Measurements from ENCODE around the gene REEP3.
A peak's percentile ranks its signal among the peaks of the same experiment; 100 is the strongest.
"Not testable (repeated sequence)": the region's sequence is repeated elsewhere in the genome, so short reads cannot be mapped to it uniquely, and the experiment has no call there.

REEP3 gene, protein sequence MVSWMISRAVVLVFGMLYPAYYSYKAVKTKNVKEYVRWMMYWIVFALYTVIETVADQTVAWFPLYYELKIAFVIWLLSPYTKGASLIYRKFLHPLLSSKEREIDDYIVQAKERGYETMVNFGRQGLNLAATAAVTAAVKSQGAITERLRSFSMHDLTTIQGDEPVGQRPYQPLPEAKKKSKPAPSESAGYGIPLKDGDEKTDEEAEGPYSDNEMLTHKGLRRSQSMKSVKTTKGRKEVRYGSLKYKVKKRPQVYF

DNA sequence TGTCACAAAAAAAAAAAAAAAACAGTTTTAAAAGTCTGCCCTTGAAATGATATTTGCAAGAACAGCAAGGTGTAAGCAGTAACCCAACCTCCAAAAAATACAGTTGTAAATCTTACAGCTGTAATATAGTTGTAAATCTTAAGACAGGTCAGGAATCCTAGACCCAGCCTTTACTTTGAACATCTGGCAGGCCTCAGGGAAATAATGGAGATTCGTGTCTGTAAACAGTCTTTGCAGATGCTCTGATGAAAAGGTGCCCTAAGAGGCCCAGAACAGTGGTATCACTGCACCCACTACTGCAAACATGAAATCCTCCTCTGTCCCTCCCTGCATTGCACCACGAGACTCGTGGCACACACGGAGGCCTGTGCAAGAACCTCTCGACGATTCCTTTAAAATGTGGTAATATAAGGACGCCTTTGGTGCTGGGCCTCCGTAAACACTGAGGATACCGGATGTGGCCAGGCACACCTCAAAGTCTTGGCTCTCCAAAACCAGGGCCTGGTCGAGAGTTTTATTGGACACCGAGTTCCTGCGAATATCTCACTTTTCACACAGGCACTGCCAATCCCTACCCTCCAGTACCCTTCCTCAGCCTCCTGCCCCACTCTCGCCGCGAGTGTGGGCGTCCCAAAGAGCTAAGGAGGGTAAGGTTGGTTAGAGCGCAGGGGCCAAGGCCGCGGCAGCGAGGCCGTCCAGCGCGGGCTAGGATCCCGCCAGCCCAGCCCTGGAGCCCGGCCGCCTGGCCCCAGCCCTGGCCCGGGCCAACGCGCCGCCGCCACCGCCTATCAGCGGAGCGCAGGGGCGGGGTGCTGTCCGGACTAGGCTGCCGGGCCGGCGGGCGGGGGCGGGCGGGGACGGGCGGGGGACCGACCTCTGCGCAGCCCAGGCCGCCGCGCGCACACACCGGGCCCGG, at the start of gene REEP3:
TSS of gene REEP3 (plus strand) at position 902 of the 916 bp plus-strand sequence. CDS start 145 bp downstream, outside the sequence.
- DNase-seq (ENCODE audit: low spot score), result peak; percentile 79

DNA sequence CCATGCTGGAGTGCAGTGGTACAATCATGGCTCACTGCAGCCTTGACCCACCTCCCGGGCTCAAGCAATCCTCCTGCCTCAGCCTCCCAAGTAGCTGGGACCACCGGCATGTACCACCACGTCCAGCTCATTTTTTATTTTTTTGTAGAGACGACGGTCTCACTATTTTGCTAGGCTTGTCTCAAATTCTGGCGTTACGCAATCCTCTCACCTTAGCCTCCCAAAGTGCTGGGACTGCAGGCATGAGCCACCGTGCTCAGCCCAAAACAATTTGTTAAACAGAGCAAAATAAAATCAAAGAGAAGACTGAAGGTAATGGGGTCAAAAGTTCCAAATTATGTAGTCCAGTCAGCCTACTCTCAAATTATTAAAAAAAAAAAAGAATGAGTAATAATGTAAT, 46.7 kb upstream of the REEP3 start:
- no peak for DNase-seq (ENCODE audit: low spot score)

DNA sequence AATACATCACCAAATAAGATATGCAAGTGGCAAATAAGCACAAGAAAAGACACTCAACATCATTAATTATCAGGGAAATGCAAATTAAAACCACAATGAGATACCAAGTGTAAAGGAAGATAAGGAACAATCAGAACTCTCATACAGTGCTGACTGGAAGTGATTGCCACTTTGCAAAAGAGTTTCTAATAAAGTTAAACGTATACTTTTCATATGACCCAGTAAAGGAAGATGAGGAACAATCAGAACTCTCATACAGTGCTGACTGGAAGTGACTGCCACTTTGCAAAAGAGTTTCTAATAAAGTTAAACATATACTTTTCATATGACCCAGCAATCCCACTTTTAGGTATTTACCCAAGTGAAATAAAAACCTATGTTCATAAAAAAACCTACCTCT, 43.3 kb upstream of the REEP3 start:
- DNase-seq (ENCODE audit: low spot score), result no peak

DNA sequence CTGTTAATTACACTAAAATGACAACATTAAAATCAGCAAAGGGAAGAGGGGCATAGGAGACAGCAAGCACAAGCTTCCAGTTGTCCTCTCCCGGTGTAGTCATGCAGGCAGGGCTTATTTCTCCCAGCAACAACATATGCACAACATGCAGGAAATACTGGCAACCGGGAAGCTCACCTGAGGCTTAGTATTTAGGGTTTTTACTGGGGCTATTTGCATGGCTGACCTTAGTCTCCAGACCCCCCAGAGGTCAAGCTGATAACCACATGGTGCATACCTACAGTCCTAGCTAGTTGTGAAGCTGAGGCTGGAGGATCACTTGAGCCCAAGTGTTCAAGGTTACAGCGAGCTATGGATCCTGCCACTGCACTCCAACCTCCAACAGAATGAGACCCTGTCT, 42.6 kb upstream of the REEP3 start:
- no peak for DNase-seq (ENCODE audit: low spot score)

DNA sequence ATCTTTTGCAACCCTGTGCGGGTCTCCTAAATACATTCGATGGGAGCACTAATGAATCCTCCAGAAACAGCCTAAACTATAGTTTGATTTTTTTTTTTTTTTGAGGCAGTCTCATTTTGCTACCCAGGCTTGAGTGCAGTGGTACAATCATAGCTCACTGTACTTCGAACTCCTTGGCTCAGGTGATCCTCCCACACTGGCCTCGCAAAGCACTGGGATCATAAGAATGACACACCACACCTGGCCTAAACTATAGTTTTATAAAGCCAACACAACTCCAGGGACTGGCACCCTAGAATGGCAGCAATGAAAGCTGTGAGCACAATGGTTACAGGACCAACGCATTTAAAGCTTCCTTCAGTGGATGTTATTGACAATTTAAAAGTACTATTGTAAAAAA, 41.0 kb upstream of the REEP3 start:
- no peak for DNase-seq (ENCODE audit: low spot score)

DNA sequence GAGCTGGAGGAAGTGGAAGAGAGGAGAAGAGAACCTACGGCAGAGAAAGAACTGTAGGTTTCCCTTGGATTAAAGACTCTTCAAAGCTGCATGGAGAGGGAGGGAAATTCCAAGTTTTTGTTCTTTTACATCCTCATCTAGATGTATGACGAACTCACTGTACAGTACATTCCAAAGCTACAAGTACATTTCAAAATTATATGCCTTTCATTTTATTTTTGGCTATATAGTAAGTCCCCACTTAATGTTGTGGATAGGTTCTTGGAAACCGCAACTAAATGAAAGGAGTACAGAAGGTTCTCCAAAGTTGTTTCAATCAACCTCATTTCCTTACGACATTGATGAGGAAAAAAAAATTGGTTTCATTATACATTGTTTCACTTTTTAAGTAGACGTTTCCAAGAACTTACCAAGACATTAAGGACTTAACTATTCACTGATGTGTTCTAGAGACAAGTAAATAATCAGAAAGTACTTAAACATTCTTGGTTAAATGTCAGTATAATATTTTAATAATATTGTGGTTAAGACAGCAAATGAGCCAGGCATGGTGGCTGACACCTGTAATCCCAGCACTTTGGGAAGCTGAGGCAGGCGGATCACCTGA, 39.3 kb upstream of the REEP3 start:
- DNase-seq (ENCODE audit: low spot score), result no peak

DNA sequence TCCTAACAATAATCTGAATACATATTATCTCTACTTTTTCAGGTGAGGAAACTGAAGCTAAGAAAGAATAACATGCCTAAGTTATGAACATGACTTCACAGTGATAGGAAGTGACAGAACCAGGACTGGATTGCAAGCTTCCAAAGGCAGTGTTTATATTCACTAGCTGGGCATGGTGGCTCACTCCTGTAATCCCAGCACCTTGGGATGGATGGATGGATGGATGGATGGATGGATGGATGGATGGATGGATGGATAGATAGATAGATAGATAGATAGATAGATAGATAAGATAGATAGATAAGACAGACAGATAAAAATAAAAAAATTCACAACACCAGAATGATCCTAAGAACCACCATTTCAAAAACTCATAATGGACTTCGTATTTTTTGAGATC, 37.2 kb upstream of the REEP3 start:
- no peak for DNase-seq (ENCODE audit: low spot score)

DNA sequence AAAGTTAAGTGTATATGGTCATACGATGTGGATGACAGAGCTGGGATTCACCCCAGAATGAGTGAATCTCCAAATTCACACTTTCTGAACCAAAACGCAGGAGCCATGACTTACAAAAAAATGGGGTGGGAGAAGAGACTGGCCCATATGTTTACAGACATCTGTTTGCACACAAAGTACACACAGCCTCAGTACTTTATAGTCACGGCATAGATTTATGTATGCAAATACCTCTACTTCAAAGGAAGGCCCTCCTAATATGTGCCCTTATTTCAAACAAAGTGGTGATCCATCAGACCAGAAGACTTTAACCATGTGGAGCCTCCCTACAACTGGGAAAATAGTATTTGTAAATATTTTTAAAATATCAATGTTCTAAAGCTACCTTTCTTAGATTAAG, 33.2 kb upstream of the REEP3 start:
- no peak for DNase-seq (ENCODE audit: low spot score)

DNA sequence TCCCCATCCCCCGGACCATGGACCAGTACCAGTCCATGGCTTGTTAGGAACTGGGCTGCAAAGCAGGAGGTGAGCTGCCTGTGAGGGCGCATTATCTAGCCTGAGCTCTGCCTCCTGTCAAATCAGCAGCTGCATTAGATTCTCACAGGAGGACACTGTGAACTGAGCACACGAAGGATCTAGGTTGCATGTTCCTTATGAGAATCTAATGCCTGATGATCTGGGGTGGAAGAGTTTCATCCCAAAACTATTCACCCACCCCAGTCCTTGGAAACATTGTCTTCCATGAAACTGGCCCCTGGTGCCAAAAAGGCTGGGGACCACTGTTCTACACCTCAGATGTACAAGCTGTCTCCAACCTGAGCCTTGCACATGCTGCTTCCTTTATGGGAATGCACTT, 31.4 kb upstream of the REEP3 start:
- DNase-seq (ENCODE audit: low spot score), result no peak

DNA sequence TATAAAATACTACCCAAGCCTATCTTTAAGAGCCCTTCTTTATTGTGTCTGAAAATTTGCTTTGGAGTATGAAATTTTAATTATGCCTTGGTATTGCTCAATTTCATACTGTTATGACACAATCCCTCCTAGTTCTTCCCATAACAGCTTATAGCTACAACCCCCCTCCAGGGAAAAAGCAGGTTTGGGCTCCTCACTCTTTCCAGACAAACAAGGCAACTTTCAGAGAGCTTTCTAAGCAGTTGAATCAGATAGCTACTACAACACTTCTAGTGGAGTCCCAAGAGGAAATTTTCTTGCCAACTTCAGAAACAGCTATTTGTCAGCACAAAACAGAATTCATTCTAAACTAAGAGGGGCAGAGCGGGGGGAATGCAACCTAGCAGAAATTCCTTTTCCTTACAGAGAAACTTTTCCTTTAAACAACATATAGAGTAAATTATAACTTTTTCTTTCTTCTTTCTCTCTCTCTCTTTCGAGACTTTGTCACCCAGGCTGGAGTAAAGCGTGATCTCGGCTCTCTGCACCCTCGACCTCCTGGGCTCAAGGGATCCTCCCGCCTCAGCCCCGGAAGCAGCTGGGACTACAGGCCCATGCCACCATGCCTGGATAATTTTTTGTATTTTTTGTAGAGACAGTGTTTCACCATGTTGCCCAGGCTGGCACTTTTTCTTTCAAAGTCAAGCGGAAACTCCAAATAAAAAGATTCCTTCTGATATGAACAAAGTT, 29.4 kb upstream of the REEP3 start:
- peak; percentile 65 for DNase-seq (ENCODE audit: low spot score)

DNA sequence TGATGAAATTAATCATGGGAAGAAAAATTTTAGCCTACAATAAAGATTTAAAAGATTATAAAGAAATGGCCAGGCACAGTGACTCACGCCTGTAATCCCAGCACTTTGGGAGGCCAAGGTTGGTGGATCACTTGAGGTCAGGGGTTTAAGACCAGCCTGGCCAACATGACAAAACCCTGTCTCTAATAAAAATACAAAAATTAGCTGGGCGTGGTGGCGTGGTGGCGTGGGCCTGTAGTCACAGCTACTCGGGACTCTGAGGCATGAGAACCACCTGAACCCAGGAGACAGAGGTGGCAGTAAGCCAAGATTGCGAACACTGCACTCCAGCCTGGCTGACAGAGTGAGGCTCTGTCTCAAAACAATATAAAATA, 28.9 kb upstream of the REEP3 start:
- DNase-seq (ENCODE audit: low spot score), result not testable (repeated sequence)

DNA sequence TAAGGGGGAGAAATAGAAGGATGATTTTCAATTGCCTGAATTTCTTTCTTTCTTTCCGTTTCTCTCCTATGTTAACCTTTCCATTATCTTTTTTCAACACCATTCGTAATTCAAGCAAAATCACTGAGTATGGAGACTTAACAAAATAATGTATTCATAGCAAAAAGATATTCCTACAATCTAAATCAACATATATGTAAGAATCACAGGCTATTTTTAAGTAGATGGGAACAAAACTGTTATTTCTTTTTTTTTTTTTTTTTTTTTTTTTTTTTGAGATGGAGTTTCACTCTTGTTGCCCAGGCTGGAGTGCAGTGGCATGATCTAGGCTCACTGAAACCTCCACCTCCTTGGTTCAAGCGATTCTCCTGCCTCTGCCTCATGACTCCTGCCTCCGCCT, 28.2 kb upstream of the REEP3 start:
- DNase-seq (ENCODE audit: low spot score), result no peak

DNA sequence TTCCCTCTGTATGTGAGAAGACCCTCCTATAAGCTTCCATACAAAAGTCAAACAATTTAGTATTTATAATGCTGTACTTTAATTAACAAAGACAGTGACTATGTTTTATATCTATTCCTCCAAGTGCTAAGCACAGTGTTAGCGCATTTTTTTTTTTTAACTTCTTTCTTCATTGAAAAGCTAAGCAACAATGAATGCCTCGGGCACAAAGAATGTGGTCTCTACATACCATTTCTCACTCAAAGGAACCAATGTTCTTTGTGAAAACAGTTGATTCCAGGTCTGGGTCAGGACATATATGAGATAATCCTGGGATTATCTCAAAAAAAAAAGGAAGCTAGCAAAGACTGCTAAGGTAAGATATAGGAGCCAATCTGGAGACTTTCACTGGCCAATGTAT, 26.2 kb upstream of the REEP3 start:
- no peak for DNase-seq (ENCODE audit: low spot score)

DNA sequence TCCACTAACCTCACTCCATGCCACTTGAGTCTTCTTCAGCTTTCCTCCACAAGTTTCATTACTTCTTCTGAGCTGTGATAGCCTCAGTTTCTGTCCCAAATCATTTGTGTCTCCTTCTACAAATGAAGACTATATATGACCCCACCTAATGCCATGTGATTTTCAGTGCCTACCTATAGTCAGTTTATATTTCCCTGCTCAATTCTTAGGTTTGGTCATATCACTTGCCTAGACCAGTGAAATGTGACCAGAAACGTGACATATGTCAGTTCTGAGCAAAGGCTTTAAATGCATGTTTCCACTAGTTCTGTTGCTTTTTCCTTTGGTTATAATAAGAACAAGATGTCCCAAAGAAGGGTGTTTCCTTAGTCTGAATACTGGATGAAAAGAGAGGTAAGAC, 24.6 kb upstream of the REEP3 start:
- no peak for DNase-seq (ENCODE audit: low spot score)

DNA sequence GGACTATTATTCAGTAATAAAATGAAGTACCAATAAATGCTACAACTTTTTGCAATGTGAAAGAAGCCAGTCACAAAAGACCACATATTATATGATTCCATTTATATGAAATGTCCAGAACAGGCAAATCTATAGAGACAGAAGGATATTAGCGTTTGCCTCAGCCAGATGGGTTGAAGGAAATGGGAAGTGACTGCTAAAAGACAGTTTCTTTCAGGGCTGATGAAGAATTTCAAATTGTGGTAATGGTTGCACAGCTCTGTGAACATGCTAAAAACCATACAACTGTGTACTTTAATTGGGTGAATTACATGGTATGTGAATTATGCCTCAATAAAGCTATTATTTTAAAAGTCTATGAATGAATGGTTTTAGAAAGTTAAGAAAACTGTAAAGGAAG, 23.9 kb upstream of the REEP3 start:
- DNase-seq (ENCODE audit: low spot score), result no peak

DNA sequence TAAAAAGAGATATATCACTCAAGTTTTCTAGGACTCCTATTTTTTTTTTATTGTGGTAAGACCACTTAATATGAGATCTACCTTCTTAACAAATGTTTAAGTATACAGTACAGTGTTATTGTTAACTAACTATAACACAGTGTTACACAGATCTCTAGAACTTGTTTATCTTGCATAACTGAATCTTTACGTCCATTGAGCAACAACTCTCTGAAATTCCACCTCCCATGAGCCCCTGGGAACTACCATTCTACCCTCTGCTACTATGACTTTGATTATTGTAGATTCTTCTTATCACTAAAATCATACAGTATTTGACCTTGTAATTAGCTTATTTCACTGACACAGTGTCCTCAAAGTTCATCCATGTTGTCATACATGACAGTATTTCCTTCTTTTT, 22.5 kb upstream of the REEP3 start:
- no peak for DNase-seq (ENCODE audit: low spot score)

DNA sequence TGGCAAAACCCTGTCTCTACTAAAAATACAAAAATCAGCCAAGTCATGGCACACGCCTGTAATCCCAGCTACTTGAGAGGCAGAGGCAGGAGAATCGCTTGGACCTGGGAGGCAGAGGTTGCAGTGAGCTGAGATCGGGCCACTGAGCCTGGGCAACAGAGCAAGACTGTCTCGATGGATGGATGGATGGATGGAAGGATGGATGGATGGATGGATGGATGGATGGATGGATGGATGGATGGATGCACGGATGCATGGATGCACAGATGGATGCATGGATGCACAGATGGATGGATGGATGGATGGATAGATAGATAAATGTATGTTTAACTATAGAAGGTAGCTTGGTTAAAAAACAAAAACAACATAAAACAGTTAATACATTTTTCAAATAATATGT, 20.6 kb upstream of the REEP3 start:
- not testable (repeated sequence) for DNase-seq (ENCODE audit: low spot score)

DNA sequence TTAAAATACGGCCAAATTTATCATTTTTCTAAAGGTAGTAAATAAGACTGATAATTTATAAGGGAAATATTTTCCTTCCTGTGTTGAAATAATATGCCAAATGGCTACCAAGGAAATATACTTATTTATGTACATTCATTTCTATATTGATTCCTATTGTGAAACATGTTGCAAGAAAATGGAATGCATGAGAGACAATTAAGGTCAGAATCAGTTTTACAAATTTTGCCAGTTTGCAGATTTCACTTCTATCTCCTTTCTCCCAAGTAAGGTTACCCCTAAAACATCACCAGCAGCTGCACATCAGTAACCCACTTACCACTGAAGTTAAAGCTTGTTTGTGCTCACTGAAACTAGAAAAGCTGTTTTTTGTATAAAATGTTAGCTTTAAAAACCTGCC, 19.2 kb upstream of the REEP3 start:
- DNase-seq (ENCODE audit: low spot score), result no peak

DNA sequence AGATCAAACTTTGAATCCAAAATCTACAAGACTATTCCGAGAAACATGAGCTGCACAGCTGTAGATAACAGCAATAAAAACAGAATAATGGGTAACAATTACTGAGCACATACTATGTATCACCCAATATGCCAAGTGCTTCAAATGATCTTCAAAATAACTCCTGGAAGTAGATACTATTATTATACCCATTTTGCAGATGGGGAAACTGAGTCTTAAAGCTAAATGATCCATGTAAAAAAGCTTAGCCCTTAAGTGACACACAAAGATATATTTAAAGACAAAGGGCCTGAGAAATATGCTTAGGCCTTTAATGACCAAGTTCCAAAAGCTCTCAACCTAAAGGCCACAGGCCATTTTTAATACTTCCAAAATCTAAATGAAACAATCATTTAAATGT, 18.4 kb upstream of the REEP3 start:
- DNase-seq (ENCODE audit: low spot score), result no peak

DNA sequence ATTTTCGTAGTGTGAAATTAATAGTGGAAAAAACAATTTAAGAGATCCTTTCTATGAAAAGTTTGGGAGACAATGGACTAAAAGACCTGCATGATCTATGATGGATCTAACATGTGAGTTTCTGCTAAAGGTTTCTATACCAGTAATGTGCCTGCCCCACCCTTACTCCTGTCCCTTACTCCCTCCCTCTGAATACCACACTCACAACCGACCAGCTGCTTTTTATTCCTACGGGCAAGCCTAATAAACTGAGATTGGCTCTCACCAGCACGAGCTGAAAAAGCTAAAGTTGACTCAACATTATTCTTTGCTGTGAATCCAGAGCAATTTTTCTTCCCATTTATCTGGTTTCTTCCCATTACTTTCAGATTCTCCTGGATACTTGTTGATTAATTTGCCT, 17.8 kb upstream of the REEP3 start:
- no peak for DNase-seq (ENCODE audit: low spot score)

DNA sequence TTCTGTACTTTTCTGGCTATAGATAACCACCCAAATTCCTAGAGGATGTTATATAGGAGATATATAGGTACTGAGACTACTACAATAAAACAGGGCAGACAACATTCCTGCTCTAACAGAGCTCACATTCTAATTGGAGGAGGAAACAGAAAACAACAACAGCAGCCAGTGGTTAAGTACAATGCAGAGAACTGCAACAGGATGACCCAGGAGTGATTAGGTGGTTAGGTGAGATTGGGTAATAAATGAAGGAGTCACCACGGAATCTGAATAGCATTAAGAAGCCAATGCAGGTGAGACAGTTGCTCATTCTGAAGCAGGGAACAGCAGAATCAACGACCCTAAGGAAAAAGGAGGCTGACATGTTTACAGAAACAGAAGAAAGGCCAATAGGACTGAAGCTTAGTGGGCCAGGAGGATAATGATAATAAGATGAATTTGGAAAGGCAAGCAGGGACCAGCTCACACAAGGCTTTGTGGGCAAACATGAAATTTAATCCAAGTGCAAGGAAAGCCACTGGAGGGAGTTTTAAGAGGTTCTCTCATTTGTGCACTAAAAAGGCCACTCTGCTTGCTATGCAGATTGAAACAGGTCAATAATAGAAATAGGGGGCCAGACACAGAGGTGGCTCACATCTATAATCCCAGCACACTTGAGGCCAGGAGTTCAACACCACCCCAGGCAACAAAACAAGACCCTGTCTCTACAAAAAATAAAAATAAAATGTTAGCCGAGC, 16.9 kb upstream of the REEP3 start:
- no peak for DNase-seq (ENCODE audit: low spot score)

DNA sequence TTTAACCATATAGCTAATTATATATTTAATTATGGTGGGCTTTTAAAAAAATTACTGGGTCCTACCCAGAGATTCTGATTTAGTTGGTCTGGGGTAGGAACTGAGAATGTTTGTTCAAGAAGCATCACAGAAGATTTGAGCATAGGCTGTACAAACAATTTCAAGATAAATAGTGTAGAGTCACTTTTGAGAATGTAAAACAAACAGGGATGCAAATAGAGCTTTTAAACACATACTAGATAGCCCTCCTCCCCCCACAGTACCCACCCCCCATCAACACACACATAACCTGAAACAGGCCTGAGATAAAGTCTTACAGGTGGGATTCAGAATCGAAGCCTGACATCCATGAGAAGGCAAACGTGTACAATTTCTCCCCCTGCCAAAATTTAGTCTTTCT, 15.6 kb upstream of the REEP3 start:
- DNase-seq (ENCODE audit: low spot score), result no peak

All from AG08395 (cell line).